Right lobe of liver (tissue), 4 donors: ENCODE measurements around the gene IGSF22.

ENCODE experiments used
- POLR2A ChIP-seq: fragments of 450-650 bp; IDR thresholded peaks from one replicate; pipeline ENCODE4 v1.6.1; 2017; ENCODE audit warnings: antibody characterized with exemption, mild to moderate bottlenecking
- TF ChIP-seq, protein P1 (sequence below), 4 donors: fragments of 200-600 bp in 3 of 4; fragments of 450-650 bp in 1 of 4; IDR thresholded peaks; one replicate each; pipeline versions ENCODE4 v1.5.1 to v1.8.0; 2016 to 2022; ENCODE audit warnings: antibody characterized with exemption in 4 of 4, mild to moderate bottlenecking in 2 of 4
- donor health status: DM: no; HTN: no; CAD: no.
- donor health status: DM: no; HTN: no; CAD: no.
- donor health status: DM: no; HTN: yes; CAD: no.

DNA sequence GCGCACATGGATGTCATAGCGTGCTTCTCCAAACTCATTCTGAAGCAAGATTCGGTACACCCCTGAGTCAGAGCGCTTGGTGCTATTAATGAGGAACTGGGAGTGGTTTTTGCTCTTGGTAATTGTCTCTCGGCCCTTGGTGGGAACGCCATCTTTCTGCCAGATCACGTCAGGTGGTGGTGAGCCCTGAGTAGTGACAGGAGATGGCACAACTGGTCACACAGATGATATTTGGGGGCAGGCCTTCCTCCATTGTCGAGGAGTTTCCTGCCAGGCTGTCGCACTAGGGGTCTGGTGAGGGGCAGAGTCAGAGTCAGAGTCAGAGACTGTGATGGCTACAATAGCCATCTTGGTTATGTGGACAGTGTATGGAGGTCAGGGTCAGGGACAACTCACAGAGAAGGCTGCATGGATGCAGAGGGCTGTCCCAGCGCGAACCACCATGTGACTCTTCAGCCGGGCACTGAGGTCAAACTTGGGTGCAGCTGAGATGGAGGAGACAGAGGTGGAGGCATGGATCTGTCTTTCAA, 18.1 kb downstream of the IGSF22 start:
- no peak for TF ChIP-seq POLR2A
- TF ChIP-seq, protein P1, sequence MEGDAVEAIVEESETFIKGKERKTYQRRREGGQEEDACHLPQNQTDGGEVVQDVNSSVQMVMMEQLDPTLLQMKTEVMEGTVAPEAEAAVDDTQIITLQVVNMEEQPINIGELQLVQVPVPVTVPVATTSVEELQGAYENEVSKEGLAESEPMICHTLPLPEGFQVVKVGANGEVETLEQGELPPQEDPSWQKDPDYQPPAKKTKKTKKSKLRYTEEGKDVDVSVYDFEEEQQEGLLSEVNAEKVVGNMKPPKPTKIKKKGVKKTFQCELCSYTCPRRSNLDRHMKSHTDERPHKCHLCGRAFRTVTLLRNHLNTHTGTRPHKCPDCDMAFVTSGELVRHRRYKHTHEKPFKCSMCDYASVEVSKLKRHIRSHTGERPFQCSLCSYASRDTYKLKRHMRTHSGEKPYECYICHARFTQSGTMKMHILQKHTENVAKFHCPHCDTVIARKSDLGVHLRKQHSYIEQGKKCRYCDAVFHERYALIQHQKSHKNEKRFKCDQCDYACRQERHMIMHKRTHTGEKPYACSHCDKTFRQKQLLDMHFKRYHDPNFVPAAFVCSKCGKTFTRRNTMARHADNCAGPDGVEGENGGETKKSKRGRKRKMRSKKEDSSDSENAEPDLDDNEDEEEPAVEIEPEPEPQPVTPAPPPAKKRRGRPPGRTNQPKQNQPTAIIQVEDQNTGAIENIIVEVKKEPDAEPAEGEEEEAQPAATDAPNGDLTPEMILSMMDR (IDR thresholded peaks at IDR 0.05) = no peak
